Type B pancreatic cell (in vitro differentiated cells): ENCODE data around the gene FGD3. TPM values are rescaled to one million over a fixed set of nuclear protein-coding genes. Genes with fewer than 3 reads are reported as not detected.

Source experiments
- DNase-seq: peaks from one replicate; pipeline ENCODE4 v3.0.0; 2021; ENCODE audit warnings: mixed read lengths; ENCODE audit not compliant: unreplicated experiment; ENCODE audit errors: extremely low spot score
- H3K27ac Mint-ChIP-seq: 2 replicates; pipeline ENCODE4 v1.8.0; 2021; ENCODE audit warnings: mild to moderate bottlenecking, mixed read lengths
- H3K27me3 Mint-ChIP-seq: 2 replicates; pipeline ENCODE4 v1.8.0; 2021; ENCODE audit warnings: mixed read lengths
- H3K36me3 Mint-ChIP-seq: 2 replicates; pipeline ENCODE4 v1.8.0; 2021; ENCODE audit warnings: mixed read lengths
- H3K4me1 Mint-ChIP-seq: one replicate; pipeline ENCODE4 v1.8.0; 2021; ENCODE audit warnings: mixed read lengths; ENCODE audit not compliant: unreplicated experiment
- H3K4me3 Mint-ChIP-seq: 2 replicates; pipeline ENCODE4 v1.8.0; 2021; ENCODE audit warnings: mild to moderate bottlenecking, mixed read lengths
- H3K9me3 Mint-ChIP-seq: 2 replicates; pipeline ENCODE4 v1.8.0; 2021; ENCODE audit warnings: mixed read lengths
- CTCF ChIP-seq: fragments of 200-600 bp; sonication (generic); conservative IDR thresholded peaks from 2 replicates; pipeline ENCODE4 v1.5.0; 2021; ENCODE audit warnings: antibody characterized with exemption, mild to moderate bottlenecking
- total RNA-seq: library from RNA; stranded (reverse); gene quantifications from 2 replicates; pipeline ENCODE4 v1.2.1, GENCODE V29; 2021; ENCODE audit warnings: low replicate concordance

Gene FGD3
- total RNA-seq, 1 donor from 2014 or later = 5.5 TPM

- no peaks in the 10 kb centered on the region for H3K4me1 Mint-ChIP-seq
Observed at GRCh38 chr9:93024986-93025630, 77.8 kb downstream of the FGD3 start.

GRCh38 chr9:93025736-93026135 is 78.4 kb downstream of the FGD3 start:
- H3K27me3 Mint-ChIP-seq = peaks cover under 1% of the 10 kb centered on the region
- no peak overlapping the region for H3K4me3 Mint-ChIP-seq
- no peaks in the 10 kb centered on the region for H3K4me1 Mint-ChIP-seq
- TF ChIP-seq CTCF = no peak
- DNase-seq = no peak
- H3K27ac Mint-ChIP-seq = no peak overlapping the region
- H3K9me3 Mint-ChIP-seq = no peaks in the 10 kb centered on the region
- H3K36me3 Mint-ChIP-seq = no peaks in the 10 kb centered on the region

More at GRCh38 chr9:93024986-93025630, 77.8 kb downstream of the FGD3 start:
- Mint-ChIP-seq H3K27me3 (no peaks in the 10 kb centered on the region), H3K4me3 (no peak overlapping the region), H3K9me3 (no peaks in the 10 kb centered on the region), H3K27ac (no peak overlapping the region), H3K36me3 (no peaks in the 10 kb centered on the region)
- no peak for DNase-seq
- no peak for TF ChIP-seq CTCF

GRCh38 chr9:93026640-93027039 is 79.3 kb downstream of the FGD3 start:
- no peak for DNase-seq
- Mint-ChIP-seq H3K4me3 (no peak overlapping the region), H3K9me3 (no peaks in the 10 kb centered on the region), H3K27me3 (peaks cover 3% of the 10 kb centered on the region), H3K27ac (no peak overlapping the region), H3K36me3 (no peaks in the 10 kb centered on the region), H3K4me1 (no peaks in the 10 kb centered on the region)
- no peak for TF ChIP-seq CTCF

GRCh38 chr9:93027750-93028149 is 80.4 kb downstream of the FGD3 start:
- no peaks in the 10 kb centered on the region for H3K9me3 Mint-ChIP-seq
- H3K4me1 Mint-ChIP-seq = no peaks in the 10 kb centered on the region
- no peak overlapping the region for H3K27ac Mint-ChIP-seq
- peaks cover 3% of the 10 kb centered on the region for H3K27me3 Mint-ChIP-seq
- H3K36me3 Mint-ChIP-seq = no peaks in the 10 kb centered on the region
- H3K4me3 Mint-ChIP-seq = no peak overlapping the region
- TF ChIP-seq CTCF = no peak
- DNase-seq = no peak

- H3K4me1 Mint-ChIP-seq = peaks cover 2% of the 10 kb centered on the region
- no peak for TF ChIP-seq CTCF
- peaks cover 3% of the 10 kb centered on the region for H3K27me3 Mint-ChIP-seq
- no peaks in the 10 kb centered on the region for H3K36me3 Mint-ChIP-seq
- H3K27ac Mint-ChIP-seq = no peak overlapping the region
- H3K9me3 Mint-ChIP-seq = no peaks in the 10 kb centered on the region
- H3K4me3 Mint-ChIP-seq = no peak overlapping the region
- DNase-seq = no peak
Observed at GRCh38 chr9:93028448-93029006, 81.2 kb downstream of the FGD3 start.
